WTC11 (cell line): ENCODE results near the gene COX10.
"Not testable (repeated sequence)": the region's sequence is repeated elsewhere in the genome, so short reads cannot be mapped to it uniquely, and the experiment has no call there.

Experiments used
- CTCF ChIP-seq: fragments of 200-600 bp; IDR thresholded peaks from 2 replicates; pipeline ENCODE4 v1.8.0; 2022; ENCODE audit warnings: antibody characterized with exemption
- E2F4 ChIP-seq: sonication (generic); formaldehyde crosslinking; IDR thresholded peaks from 2 replicates; pipeline ENCODE4 v1.8.1; 2022; ENCODE audit warnings: low read depth, mild to moderate bottlenecking, moderate library complexity, missing genetic modification reagents, borderline replicate concordance
- TCF7 ChIP-seq: sonication (generic); formaldehyde crosslinking; IDR thresholded peaks from 2 replicates; pipeline ENCODE4 v1.8.0; 2022; ENCODE audit warnings: mild to moderate bottlenecking, low read depth, missing genetic modification reagents, moderate library complexity
- TP53 ChIP-seq: sonication (generic); formaldehyde crosslinking; IDR thresholded peaks from 2 replicates; pipeline ENCODE4 v1.8.1; 2023; ENCODE audit warnings: mild to moderate bottlenecking, missing genetic modification reagents
- ZBTB43 ChIP-seq: sonication (generic); formaldehyde crosslinking; IDR thresholded peaks from 2 replicates; pipeline ENCODE4 v1.8.1; 2023; ENCODE audit warnings: mild to moderate bottlenecking, missing genetic modification reagents
- ZNF263 ChIP-seq: sonication (generic); formaldehyde crosslinking; IDR thresholded peaks from 2 replicates; pipeline ENCODE4 v1.8.1; 2022; ENCODE audit warnings: low read depth, mild to moderate bottlenecking, moderate library complexity, missing genetic modification reagents
- TF ChIP-seq, protein P1 (sequence below): sonication (generic); formaldehyde crosslinking; IDR thresholded peaks from 2 replicates; pipeline ENCODE4 v1.8.0; 2022; ENCODE audit warnings: missing genetic modification reagents
- TF ChIP-seq, protein P2 (sequence below): sonication (generic); formaldehyde crosslinking; conservative IDR thresholded peaks from 2 replicates; pipeline ENCODE4 v1.8.1; 2022; ENCODE audit warnings: mild to moderate bottlenecking, missing genetic modification reagents
- TF ChIP-seq, protein P3 (sequence below): sonication (generic); formaldehyde crosslinking; IDR thresholded peaks from 2 replicates; pipeline ENCODE4 v1.8.0; 2022; ENCODE audit warnings: mild to moderate bottlenecking, missing genetic modification reagents
- TF ChIP-seq, protein P4 (sequence below): fragments of 250-450 bp; sonication (Bioruptor Pico); IDR thresholded peaks from 2 replicates; pipeline ENCODE4 v2.1.2; 2022; ENCODE audit warnings: mild to moderate bottlenecking, moderate library complexity

DNA sequence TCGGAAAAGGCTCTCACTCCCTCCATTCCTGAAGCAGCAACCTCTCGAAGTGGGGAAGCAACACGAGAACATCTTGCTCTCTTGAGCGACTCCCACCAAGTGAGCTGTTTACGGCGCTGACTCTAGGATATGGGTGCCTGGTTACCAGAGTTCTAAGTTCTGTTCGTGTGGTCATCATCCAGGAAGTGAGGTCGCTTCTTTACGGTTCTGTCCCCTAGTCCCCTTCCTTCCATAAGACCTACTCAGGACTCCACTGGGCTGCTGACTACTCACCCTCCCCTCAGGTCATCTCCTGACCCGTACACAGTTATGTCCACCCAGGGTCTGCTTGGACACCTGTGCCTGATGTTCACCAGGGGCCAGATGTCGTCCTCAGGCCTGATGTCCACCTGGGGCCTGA lies 167.5 kb downstream of the COX10 start, which contains the start of gene CDRT15:
- not testable (repeated sequence) for TF ChIP-seq TCF7; ZNF263 (CRISPR knock-in tag); CTCF; ZBTB43 (CRISPR knock-in tag); E2F4 (CRISPR knock-in tag); TP53
- TF ChIP-seq, protein P1, sequence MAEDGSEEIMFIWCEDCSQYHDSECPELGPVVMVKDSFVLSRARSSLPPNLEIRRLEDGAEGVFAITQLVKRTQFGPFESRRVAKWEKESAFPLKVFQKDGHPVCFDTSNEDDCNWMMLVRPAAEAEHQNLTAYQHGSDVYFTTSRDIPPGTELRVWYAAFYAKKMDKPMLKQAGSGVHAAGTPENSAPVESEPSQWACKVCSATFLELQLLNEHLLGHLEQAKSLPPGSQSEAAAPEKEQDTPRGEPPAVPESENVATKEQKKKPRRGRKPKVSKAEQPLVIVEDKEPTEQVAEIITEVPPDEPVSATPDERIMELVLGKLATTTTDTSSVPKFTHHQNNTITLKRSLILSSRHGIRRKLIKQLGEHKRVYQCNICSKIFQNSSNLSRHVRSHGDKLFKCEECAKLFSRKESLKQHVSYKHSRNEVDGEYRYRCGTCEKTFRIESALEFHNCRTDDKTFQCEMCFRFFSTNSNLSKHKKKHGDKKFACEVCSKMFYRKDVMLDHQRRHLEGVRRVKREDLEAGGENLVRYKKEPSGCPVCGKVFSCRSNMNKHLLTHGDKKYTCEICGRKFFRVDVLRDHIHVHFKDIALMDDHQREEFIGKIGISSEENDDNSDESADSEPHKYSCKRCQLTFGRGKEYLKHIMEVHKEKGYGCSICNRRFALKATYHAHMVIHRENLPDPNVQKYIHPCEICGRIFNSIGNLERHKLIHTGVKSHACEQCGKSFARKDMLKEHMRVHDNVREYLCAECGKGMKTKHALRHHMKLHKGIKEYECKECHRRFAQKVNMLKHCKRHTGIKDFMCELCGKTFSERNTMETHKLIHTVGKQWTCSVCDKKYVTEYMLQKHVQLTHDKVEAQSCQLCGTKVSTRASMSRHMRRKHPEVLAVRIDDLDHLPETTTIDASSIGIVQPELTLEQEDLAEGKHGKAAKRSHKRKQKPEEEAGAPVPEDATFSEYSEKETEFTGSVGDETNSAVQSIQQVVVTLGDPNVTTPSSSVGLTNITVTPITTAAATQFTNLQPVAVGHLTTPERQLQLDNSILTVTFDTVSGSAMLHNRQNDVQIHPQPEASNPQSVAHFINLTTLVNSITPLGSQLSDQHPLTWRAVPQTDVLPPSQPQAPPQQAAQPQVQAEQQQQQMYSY (CRISPR knock-in tag) = not testable (repeated sequence)
- TF ChIP-seq, protein P2, sequence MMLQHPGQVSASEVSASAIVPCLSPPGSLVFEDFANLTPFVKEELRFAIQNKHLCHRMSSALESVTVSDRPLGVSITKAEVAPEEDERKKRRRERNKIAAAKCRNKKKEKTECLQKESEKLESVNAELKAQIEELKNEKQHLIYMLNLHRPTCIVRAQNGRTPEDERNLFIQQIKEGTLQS (CRISPR knock-in tag) = not testable (repeated sequence)
- TF ChIP-seq, protein P3, sequence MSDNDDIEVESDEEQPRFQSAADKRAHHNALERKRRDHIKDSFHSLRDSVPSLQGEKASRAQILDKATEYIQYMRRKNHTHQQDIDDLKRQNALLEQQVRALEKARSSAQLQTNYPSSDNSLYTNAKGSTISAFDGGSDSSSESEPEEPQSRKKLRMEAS (CRISPR knock-in tag) = not testable (repeated sequence)
- TF ChIP-seq, protein P4, sequence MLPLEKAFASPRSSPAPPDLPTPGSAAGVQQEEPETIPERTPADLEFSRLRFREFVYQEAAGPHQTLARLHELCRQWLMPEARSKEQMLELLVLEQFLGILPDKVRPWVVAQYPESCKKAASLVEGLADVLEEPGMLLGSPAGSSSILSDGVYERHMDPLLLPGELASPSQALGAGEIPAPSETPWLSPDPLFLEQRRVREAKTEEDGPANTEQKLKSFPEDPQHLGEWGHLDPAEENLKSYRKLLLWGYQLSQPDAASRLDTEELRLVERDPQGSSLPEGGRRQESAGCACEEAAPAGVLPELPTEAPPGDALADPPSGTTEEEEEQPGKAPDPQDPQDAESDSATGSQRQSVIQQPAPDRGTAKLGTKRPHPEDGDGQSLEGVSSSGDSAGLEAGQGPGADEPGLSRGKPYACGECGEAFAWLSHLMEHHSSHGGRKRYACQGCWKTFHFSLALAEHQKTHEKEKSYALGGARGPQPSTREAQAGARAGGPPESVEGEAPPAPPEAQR (CRISPR knock-in tag) = not testable (repeated sequence)
